OCI-LY3 (cell line): ENCODE data around the gene DPCD.

Experiments
- H2AFZ ChIP-seq: fragments of 200-600, 300-600 bp; shearing (Covaris generic); 2 replicates; pipeline ENCODE4 v1.6.0; 2014; ENCODE audit warnings: antibody characterized with exemption, low read depth, low read length
- H3K27ac ChIP-seq: fragments of 200-600, 300-600 bp; sonication (generic); 2 replicates; pipeline ENCODE4 v1.5.1; 2014; ENCODE audit warnings: mild to moderate bottlenecking, low read length, moderate library complexity, mixed read lengths
- H3K27me3 ChIP-seq: fragments of 200-600, 300-600 bp; sonication (generic); 2 replicates; pipeline ENCODE4 v1.6.1; 2014; ENCODE audit warnings: low read depth, low read length, mixed read lengths
- H3K36me3 ChIP-seq: fragments of 200-600, 300-600 bp; sonication (generic); replicated peaks from 2 replicates; pipeline ENCODE3; 2014; ENCODE audit warnings: low read depth, low read length, mixed read lengths
- H3K4me1 ChIP-seq: fragments of 300-600, 200-600 bp; sonication (generic); 2 replicates; pipeline ENCODE4 v1.6.1; 2014; ENCODE audit warnings: low read length, mixed read lengths
- H3K4me2 ChIP-seq: fragments of 200-600, 300-600 bp; sonication (generic); 2 replicates; pipeline ENCODE4 v1.6.1; 2014; ENCODE audit warnings: low read length, mixed read lengths
- H3K4me3 ChIP-seq: fragments of 300-600, 200-600 bp; sonication (generic); 2 replicates; pipeline ENCODE4 v1.5.1; 2014; ENCODE audit warnings: antibody characterized with exemption, mild to moderate bottlenecking, low read length, moderate library complexity
- H3K79me2 ChIP-seq: fragments of 300-600, 200-600 bp; shearing (Covaris generic); 2 replicates; pipeline ENCODE4 v1.6.1; 2014; ENCODE audit warnings: mild to moderate bottlenecking, low read length, mixed read lengths
- H3K9ac ChIP-seq: fragments of 300-600, 200-600 bp; shearing (Covaris generic); 2 replicates; pipeline ENCODE4 v1.6.0; 2014; ENCODE audit warnings: mild to moderate bottlenecking, low read length, moderate library complexity
- H3K9me3 ChIP-seq: fragments of 200-600, 300-600 bp; shearing (Covaris generic); 2 replicates; pipeline ENCODE4 v1.6.1; 2014; ENCODE audit warnings: low read length, mixed read lengths; ENCODE audit not compliant: insufficient read depth
- H4K20me1 ChIP-seq: fragments of 200-600, 300-600 bp; sonication (generic); 2 replicates; pipeline ENCODE4 v1.6.1; 2016; ENCODE audit warnings: low read length, mixed read lengths; ENCODE audit not compliant: insufficient read depth
- EZH2phosphoT487 ChIP-seq: fragments of 200-600 bp; shearing (Covaris generic); IDR thresholded peaks from 2 replicates; pipeline ENCODE4 v1.6.1; 2018; ENCODE audit warnings: antibody characterized with exemption, mixed run types, low read depth
- TF ChIP-seq, protein P1 (sequence below): fragments of 200-600, 300-600 bp; sonication (generic); IDR thresholded peaks from 2 replicates; pipeline ENCODE4 v1.5.1; 2014; ENCODE audit warnings: antibody characterized with exemption, low read length, low read depth

Gene DPCD

GRCh38 chr10:101563007-101563406 lies 25.1 kb upstream of the DPCD start:
- Histone ChIP-seq H3K4me3 (no peak overlapping the region), H4K20me1 (no peaks in the 10 kb centered on the region), H3K79me2 (no peaks in the 10 kb centered on the region), H3K27me3 (peaks cover 12% of the 10 kb centered on the region; the same call in 1 of the 2 replicates), H3K4me2 (no peak overlapping the region), H3K9me3 (no peaks in the 10 kb centered on the region), H3K4me1 (no peaks in the 10 kb centered on the region), H3K36me3 (no peaks in the 10 kb centered on the region), H3K9ac (no peak overlapping the region), H3K27ac (no peak overlapping the region), H2AFZ (no peak overlapping the region)
- TF ChIP-seq EZH2phosphoT487: no peak
- TF ChIP-seq, protein P1, sequence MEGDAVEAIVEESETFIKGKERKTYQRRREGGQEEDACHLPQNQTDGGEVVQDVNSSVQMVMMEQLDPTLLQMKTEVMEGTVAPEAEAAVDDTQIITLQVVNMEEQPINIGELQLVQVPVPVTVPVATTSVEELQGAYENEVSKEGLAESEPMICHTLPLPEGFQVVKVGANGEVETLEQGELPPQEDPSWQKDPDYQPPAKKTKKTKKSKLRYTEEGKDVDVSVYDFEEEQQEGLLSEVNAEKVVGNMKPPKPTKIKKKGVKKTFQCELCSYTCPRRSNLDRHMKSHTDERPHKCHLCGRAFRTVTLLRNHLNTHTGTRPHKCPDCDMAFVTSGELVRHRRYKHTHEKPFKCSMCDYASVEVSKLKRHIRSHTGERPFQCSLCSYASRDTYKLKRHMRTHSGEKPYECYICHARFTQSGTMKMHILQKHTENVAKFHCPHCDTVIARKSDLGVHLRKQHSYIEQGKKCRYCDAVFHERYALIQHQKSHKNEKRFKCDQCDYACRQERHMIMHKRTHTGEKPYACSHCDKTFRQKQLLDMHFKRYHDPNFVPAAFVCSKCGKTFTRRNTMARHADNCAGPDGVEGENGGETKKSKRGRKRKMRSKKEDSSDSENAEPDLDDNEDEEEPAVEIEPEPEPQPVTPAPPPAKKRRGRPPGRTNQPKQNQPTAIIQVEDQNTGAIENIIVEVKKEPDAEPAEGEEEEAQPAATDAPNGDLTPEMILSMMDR: no peak

DNA sequence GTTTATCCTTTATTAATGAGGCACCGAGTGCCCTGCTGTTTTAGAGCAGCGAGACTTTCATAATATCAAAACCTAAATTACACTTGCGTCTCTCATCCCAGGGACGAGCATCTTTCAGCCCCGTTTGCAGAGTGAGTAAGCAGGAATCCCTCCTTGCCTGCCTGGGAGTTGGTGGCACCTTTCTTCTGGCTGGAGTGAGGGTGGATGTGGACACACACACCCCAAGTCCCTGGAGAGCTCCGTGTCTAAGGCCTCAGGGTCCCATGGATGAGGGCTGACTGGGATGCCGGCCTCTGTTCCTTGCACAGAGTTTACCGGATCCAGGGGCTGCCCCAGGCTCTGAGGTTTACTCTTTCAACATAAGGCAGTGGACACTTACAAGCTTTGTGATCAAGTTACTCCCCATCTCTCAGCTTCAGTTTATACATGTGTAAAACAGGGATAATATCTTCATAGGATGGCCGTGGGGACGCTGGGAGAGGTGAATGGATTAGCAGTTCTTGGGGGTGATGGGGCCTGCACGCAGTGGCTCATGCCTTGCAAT lies 24.6 kb upstream of the DPCD start:
- H3K4me2 ChIP-seq: no peak overlapping the region
- H4K20me1 ChIP-seq: no peaks in the 10 kb centered on the region
- peaks cover 14% of the 10 kb centered on the region; the same call in 1 of the 2 replicates for H3K27me3 ChIP-seq
- H3K36me3 ChIP-seq: no peaks in the 10 kb centered on the region
- H3K9ac ChIP-seq: no peak overlapping the region
- no peak overlapping the region for H2AFZ ChIP-seq
- TF ChIP-seq, protein P1: no peak
- no peak for TF ChIP-seq EZH2phosphoT487
- H3K4me1 ChIP-seq: no peaks in the 10 kb centered on the region
- H3K4me3 ChIP-seq: no peak overlapping the region
- no peaks in the 10 kb centered on the region for H3K79me2 ChIP-seq
- no peak overlapping the region for H3K27ac ChIP-seq
- H3K9me3 ChIP-seq: no peaks in the 10 kb centered on the region

DNA sequence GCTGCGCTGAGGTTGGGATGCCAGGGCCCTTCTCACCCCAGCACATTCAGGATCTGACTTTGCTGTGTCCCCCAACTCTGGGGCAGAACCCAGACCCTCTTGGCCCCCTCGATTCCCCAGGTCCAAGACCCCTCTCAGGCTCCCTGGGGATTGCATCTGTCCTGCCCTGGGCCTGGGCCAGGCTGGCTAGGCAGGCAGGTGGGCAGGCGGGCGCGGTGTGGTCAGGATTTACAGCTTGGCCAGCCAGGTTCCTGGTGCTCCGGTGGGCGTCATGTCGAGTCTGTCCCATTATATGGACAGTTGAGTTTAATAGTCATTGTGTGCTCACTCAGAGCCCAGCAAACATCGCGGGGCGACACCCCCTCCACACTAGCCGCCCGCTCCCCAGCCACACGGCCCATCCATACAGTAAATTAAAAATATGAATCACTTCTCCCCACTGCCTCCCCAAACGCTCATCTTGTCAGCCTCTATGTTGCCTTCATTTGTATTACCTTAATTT lies 23.6 kb upstream of the DPCD start:
- H3K36me3 ChIP-seq: no peaks in the 10 kb centered on the region
- no peak overlapping the region for H3K27ac ChIP-seq
- H4K20me1 ChIP-seq: no peaks in the 10 kb centered on the region
- H3K79me2 ChIP-seq: no peaks in the 10 kb centered on the region
- no peak overlapping the region for H2AFZ ChIP-seq
- TF ChIP-seq, protein P1: no peak
- no peak for TF ChIP-seq EZH2phosphoT487
- H3K9ac ChIP-seq: no peak overlapping the region
- no peaks in the 10 kb centered on the region for H3K4me1 ChIP-seq
- no peak overlapping the region for H3K4me3 ChIP-seq
- H3K9me3 ChIP-seq: no peaks in the 10 kb centered on the region
- H3K4me2 ChIP-seq: no peak overlapping the region
- peaks cover 14% of the 10 kb centered on the region; the same call in 1 of the 2 replicates for H3K27me3 ChIP-seq

- H3K27me3 ChIP-seq: peaks cover 14% of the 10 kb centered on the region; the same call in 1 of the 2 replicates
- no peak for TF ChIP-seq EZH2phosphoT487
- TF ChIP-seq, protein P1: no peak
- no peaks in the 10 kb centered on the region for H4K20me1 ChIP-seq
- no peaks in the 10 kb centered on the region for H3K9me3 ChIP-seq
- H3K4me1 ChIP-seq: no peaks in the 10 kb centered on the region
- no peaks in the 10 kb centered on the region for H3K36me3 ChIP-seq
- H2AFZ ChIP-seq: no peak overlapping the region
- H3K27ac ChIP-seq: no peak overlapping the region
- no peak overlapping the region for H3K9ac ChIP-seq
- no peaks in the 10 kb centered on the region for H3K79me2 ChIP-seq
- no peak overlapping the region for H3K4me3 ChIP-seq
- no peak overlapping the region for H3K4me2 ChIP-seq
These were observed 22.7 kb upstream of the DPCD start for GRCh38 chr10:101565370-101565900.
